T-cell (primary cell): ENCODE results near the gene EIF1AD. TPM values are rescaled to one million over a fixed set of nuclear protein-coding genes. Genes with fewer than 3 reads are reported as not detected.

Source experiments
- ATAC-seq, 4 experiments: fragments of 200-7000 bp in 3 of 4; fragments of 150-1000 bp in 1 of 4; cut with Tn5 transposase; replicated peaks in 1 of 4; 1 replicate in 3 of 4; 2 replicates in 1 of 4; pipeline ENCODE4 v1.10.0; 2021; ENCODE audit warnings: moderate library complexity in 3 of 4, mild to moderate bottlenecking in 2 of 4, moderate number of reproducible peaks in 1 of 4
- CTCF ChIA-PET, 2 donors: fragments of 300-600 bp; sonication (Branson Sonifier 250); formaldehyde crosslinking; loops; one replicate each; lab custom pipeline; 2022; ENCODE audit warnings: antibody characterized with exemption in 2 of 2; lab: Charles Lee
- POLR2A ChIA-PET, 2 donors: fragments of 300-600 bp; sonication (Branson Sonifier 250); formaldehyde crosslinking; loops; one replicate each; lab custom pipeline; 2022; ENCODE audit warnings: antibody characterized with exemption in 2 of 2; lab: Charles Lee
- DNase-seq, 35 experiments: peaks; one replicate each; pipeline versions ENCODE4 v3.0.0 to v3.0.0-alpha.2; 2013 to 2023
- H3K27ac ChIP-seq: one replicate; pipeline ENCODE4 v1.5.1; 2013; ENCODE audit warnings: low read length
- H3K27me3 ChIP-seq, 2 experiments: replicated peaks in 1 of 2; 1 replicate in 1 of 2; 2 replicates in 1 of 2; pipeline versions ENCODE4 v1.6.1 to v1.7.0; 2013; ENCODE audit warnings: low read length in 1 of 2, mixed read lengths in 1 of 2; ENCODE audit not compliant: control insufficient read depth in 2 of 2, insufficient read depth in 2 of 2; ENCODE audit errors: extremely low read depth in 1 of 2
- H3K36me3 ChIP-seq, 2 donors: 1 replicate in 1 of 2; 2 replicates in 1 of 2; pipeline versions ENCODE4 v1.6.1 to v1.7.0; 2013; ENCODE audit warnings: low read length in 1 of 2; ENCODE audit not compliant: control insufficient read depth in 2 of 2, insufficient read depth in 1 of 2; ENCODE audit errors: extremely low read depth in 1 of 2
- H3K4me1 ChIP-seq, 2 experiments: 1 replicate in 1 of 2; 2 replicates in 1 of 2; pipeline versions ENCODE4 v1.6.1 to v1.7.0; 2013; ENCODE audit warnings: low read length in 2 of 2, mixed read lengths in 1 of 2; ENCODE audit not compliant: insufficient read depth in 2 of 2, control insufficient read depth in 1 of 2; ENCODE audit errors: extremely low read depth in 1 of 2
- H3K4me3 ChIP-seq, 2 donors: 1 replicate in 1 of 2; 2 replicates in 1 of 2; pipeline versions ENCODE4 v1.5.1 to v1.7.0; 2013; ENCODE audit warnings: mild to moderate bottlenecking in 2 of 2, low read length in 1 of 2, moderate library complexity in 1 of 2; ENCODE audit not compliant: control insufficient read depth in 1 of 2; ENCODE audit errors: extremely low read depth in 1 of 2
- H3K9me3 ChIP-seq: 2 replicates; pipeline ENCODE4 v1.7.0; 2013
- H3K27ac Mint-ChIP-seq, 2 donors: one replicate each; pipeline ENCODE4 v1.8.0; 2020 to 2021; ENCODE audit warnings: mild to moderate bottlenecking in 2 of 2, mixed read lengths in 2 of 2
- H3K27me3 Mint-ChIP-seq, 2 donors: one replicate each; pipeline ENCODE4 v1.8.0; 2021 to 2022; ENCODE audit warnings: mixed read lengths in 2 of 2
- H3K36me3 Mint-ChIP-seq: one replicate; pipeline ENCODE4 v1.8.0; 2021; ENCODE audit warnings: mixed read lengths
- H3K4me1 Mint-ChIP-seq, 3 donors: one replicate each; pipeline ENCODE4 v1.8.0; 2020 to 2022; ENCODE audit warnings: mixed read lengths in 3 of 3, mild to moderate bottlenecking in 1 of 3
- H3K4me3 Mint-ChIP-seq, 3 donors: one replicate each; pipeline ENCODE4 v1.8.0; 2020 to 2022; ENCODE audit warnings: mild to moderate bottlenecking in 3 of 3, mixed read lengths in 3 of 3, moderate library complexity in 3 of 3
- H3K9me3 Mint-ChIP-seq, 3 donors: one replicate each; pipeline ENCODE4 v1.8.0; 2020 to 2022; ENCODE audit warnings: mixed read lengths in 3 of 3
- WGBS: methylation state at CpG from one replicate; pipeline ENCODE4 v1.1.5; 2013; ENCODE audit warnings: missing lambda C conversion rate; ENCODE audit not compliant: insufficient coverage; 5-methylcytosine and 5-hydroxymethylcytosine counted together
- total RNA-seq, 35 experiments: library from RNA in 6 of 35; stranded (reverse) in 6 of 35; fragments of 120-200 nt in 1 of 35; gene quantifications; one replicate each; pipeline versions ENCODE4 v1.2.1 to v1.2.4 and lab custom pipeline; 2013 to 2026

Gene EIF1AD
- total RNA-seq, 5 donors from 2014 or later (not counting 1 experiment from before 2014, with no cell fraction given) = 50.7 to 114 (median 58.8) TPM

DNA sequence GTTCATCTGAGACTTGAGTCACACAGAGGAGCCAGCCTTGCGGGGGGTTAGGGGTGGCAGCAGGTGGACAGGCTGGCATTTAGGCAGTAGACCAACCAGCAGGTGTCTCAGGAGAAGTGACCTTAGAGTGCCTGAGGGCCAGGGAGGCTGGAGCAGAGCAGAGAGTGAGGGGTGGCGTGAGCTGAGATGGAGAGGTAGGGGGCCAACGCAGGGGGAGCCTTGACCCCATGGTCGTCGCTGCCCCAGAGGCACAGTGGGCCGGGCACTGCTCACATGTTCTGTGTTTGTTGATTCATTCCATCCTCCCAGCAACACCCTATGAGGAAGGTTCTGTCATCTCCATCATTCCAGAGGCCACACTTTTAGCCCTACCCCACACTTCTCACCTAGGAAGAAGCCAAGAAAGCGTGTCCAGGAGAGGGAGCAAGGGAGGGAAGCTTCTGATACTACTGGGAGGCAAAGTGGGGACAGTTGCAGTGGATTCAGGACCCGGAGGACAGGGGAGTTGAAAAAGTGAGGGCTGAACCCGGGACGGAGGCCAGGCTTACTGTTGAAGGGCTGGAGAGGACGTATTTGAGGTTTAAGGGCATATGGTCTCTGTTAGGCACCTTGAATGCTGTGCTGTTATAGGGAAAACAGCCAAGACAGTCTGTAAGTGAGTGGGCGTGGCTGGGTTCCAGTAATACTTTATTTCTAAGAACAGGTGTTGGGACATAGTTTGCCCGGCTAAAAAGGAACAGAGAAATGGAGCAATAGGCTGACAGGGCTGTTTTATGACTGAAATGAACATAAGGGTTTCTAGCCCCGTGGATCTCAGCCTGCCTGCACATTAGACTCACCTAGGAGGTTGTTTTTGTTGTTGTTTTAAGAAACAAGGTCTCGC lies 33.1 kb downstream of the EIF1AD start:
- peaks cover 50% of the 10 kb centered on the region for H3K36me3 Mint-ChIP-seq
- H3K4me1 Mint-ChIP-seq = peaks cover 15 to 20% (median 17%) of the 10 kb centered on the region in 3 donors
- H3K27ac Mint-ChIP-seq = no peak overlapping the region
- Histone ChIP-seq H3K9me3 (no peaks in the 10 kb centered on the region), H3K36me3 (peaks cover 31 to 79% of the 10 kb centered on the region in 2 donors), H3K4me3 (no peak overlapping the region), H3K4me1 (peaks cover 0 to 4% of the 10 kb centered on the region in 2 experiments), H3K27ac (no peak overlapping the region), H3K27me3 (no peaks in the 10 kb centered on the region)
- H3K9me3 Mint-ChIP-seq = no peaks in the 10 kb centered on the region
- 93% methylated on average over 10 of the region's 15 CpGs for WGBS
- ChIA-PET CTCF (no interaction called here), POLR2A (interaction anchor here in 1 of 2 donors (0.7 kb wide), 1 partner anchor 623 kb away, joined by 3 read pairs; no protein-coding TSS in a partner anchor)
- H3K27me3 Mint-ChIP-seq = no peaks in the 10 kb centered on the region
- DNase-seq (no peak), ATAC-seq (no peak)
- no peak overlapping the region for H3K4me3 Mint-ChIP-seq

DNA sequence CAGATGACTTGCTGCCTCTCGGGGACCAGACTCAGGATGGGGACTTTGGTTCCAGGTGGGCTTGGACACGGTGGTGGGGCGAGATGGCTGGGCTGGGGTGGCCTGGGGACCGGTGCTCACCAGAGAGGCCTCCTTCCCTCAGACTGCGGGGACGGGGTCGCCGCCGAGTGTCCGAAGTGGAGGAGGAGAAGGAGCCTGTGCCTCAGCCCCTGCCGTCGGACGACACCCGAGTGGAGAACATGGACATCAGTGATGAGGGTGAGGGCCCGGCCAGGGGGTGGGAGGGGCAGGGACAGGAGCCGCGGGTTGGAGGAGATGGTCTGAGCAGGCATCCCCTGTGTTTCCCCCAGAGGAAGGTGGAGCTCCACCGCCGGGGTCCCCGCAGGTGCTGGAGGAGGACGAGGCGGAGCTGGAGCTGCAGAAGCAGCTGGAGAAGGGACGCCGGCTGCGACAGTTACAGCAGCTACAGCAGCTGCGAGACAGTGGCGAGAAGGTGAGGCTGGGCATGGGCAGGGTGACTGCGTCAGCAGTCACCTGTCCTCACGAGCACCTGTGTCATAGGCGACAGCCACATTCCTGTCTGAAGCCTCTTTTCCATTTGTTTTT lies 34.5 kb downstream of the EIF1AD start:
- peaks cover 28 to 34% (median 31%) of the 10 kb centered on the region in 3 donors for H3K4me1 Mint-ChIP-seq
- H3K27me3 Mint-ChIP-seq = no peaks in the 10 kb centered on the region
- Histone ChIP-seq H3K9me3 (no peaks in the 10 kb centered on the region), H3K27me3 (no peaks in the 10 kb centered on the region), H3K36me3 (peaks cover 31 to 79% of the 10 kb centered on the region in 2 donors), H3K4me1 (peaks cover 9 to 18% of the 10 kb centered on the region in 2 experiments), H3K4me3 (no peak overlapping the region), H3K27ac (no peak overlapping the region)
- 97% methylated on average over 24 of the region's 30 CpGs for WGBS
- POLR2A ChIA-PET = interaction anchor here in 1 of 2 donors (0.6 kb wide), 1 partner anchor 52 kb away, joined by 4 read pairs; no protein-coding TSS in a partner anchor
- H3K4me3 Mint-ChIP-seq = no peak overlapping the region
- no peaks in the 10 kb centered on the region for H3K9me3 Mint-ChIP-seq
- CTCF ChIA-PET = interaction anchor here in 1 of 2 donors (1.6 kb wide), 1 partner anchor 81 kb away, joined by 7 read pairs; no protein-coding TSS in a partner anchor
- DNase-seq (no peak), ATAC-seq (no peak)
- peaks cover 42% of the 10 kb centered on the region for H3K36me3 Mint-ChIP-seq
- no peak overlapping the region for H3K27ac Mint-ChIP-seq

DNA sequence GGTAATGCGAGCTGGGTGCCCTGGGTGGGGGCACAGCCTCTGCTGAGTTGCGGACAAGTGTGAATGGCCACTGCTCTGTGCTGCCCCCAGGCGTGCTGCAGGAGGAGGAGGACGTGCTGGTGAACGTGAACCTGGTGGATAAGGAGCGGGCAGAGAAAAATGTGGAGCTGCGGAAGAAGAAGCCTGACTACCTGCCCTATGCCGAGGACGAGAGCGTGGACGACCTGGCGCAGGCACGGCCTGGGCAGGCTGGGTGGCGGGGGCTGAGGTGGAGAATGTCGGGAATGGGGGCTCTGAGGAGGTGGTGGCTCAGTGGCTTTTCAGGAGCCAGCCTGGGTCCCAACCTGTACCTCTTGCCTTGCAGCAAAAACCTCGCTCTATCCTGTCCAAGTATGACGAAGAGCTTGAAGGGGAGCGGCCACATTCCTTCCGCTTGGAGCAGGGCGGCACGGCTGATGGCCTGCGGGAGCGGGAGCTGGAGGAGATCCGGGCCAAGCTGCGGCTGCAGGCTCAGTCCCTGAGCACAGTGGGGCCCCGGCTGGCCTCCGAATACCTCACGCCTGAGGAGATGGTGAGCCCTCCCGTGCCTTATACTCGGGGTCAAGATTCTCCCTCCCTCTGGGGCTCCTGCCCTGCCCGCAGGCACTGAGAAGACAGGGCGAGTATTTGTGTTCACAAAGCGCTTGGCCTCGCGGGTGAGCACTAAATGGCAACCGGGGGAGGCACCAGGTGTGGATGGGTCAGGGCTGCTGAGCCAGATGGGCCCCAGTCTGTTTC lies 35.8 kb downstream of the EIF1AD start:
- ChIA-PET CTCF (interaction anchor here in 1 of 2 donors (1.6 kb wide), 1 partner anchor 80 kb away, joined by 7 read pairs; no protein-coding TSS in a partner anchor), POLR2A (interaction anchor here in 1 of 2 donors (0.7 kb wide), 1 partner anchor 40 kb away, joined by 3 read pairs; no protein-coding TSS in a partner anchor)
- no peak overlapping the region for H3K4me3 Mint-ChIP-seq
- WGBS = 96% methylated on average over 36 of the region's 36 CpGs
- no peaks in the 10 kb centered on the region for H3K27me3 Mint-ChIP-seq
- ATAC-seq (no peak), DNase-seq (no peak)
- Histone ChIP-seq H3K36me3 (peaks cover 31 to 72% of the 10 kb centered on the region in 2 donors), H3K27me3 (no peaks in the 10 kb centered on the region), H3K27ac (no peak overlapping the region), H3K9me3 (no peaks in the 10 kb centered on the region), H3K4me3 (no peak overlapping the region), H3K4me1 (peaks cover 13 to 24% of the 10 kb centered on the region in 2 experiments)
- H3K36me3 Mint-ChIP-seq = peaks cover 42% of the 10 kb centered on the region
- H3K27ac Mint-ChIP-seq = no peak overlapping the region
- peaks cover 36 to 43% (median 41%) of the 10 kb centered on the region in 3 donors for H3K4me1 Mint-ChIP-seq
- H3K9me3 Mint-ChIP-seq = no peaks in the 10 kb centered on the region

DNA sequence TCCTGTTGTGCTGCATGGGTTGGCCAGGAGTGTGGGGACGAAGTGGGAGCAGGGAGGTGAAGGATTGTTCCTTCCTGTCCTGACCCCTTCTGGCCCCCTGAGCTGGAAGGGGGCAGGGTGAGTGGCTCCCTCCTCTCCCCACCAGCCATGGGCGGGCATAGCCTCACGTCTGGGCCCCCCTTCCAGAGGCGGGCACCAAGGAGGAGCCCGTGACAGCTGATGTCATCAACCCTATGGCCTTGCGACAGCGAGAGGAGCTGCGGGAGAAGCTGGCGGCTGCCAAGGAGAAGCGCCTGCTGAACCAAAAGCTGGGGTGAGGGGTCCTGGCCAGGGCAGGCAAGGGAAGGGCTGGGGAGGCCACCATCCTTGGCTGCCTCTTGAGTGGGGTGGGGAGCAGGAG lies 37.1 kb downstream of the EIF1AD start:
- H3K27ac ChIP-seq = no peak overlapping the region
- peaks cover 13 to 30% of the 10 kb centered on the region in 2 experiments for H3K4me1 ChIP-seq
- H3K9me3 ChIP-seq = no peaks in the 10 kb centered on the region
- peaks cover 25 to 65% of the 10 kb centered on the region in 2 donors for H3K36me3 ChIP-seq
- H3K4me1 Mint-ChIP-seq = peaks cover 34 to 44% (median 38%) of the 10 kb centered on the region in 3 donors
- DNase-seq (no peak), ATAC-seq (no peak)
- no peaks in the 10 kb centered on the region for H3K9me3 Mint-ChIP-seq
- no peak overlapping the region for H3K27ac Mint-ChIP-seq
- H3K27me3 ChIP-seq = no peaks in the 10 kb centered on the region
- no peaks in the 10 kb centered on the region for H3K27me3 Mint-ChIP-seq
- ChIA-PET CTCF (interaction anchor here in 1 of 2 donors (0.6 to 0.9 kb wide), 2 partner anchors 24 to 116 kb away, joined by 3 to 5 read pairs; no protein-coding TSS in a partner anchor), POLR2A (interaction anchor here in 1 of 2 donors (0.6 kb wide), 1 partner anchor 14 kb away, joined by 4 read pairs; no protein-coding TSS in a partner anchor)
- WGBS = 95% methylated on average over 6 of the region's 10 CpGs
- H3K4me3 ChIP-seq = no peak overlapping the region
- H3K36me3 Mint-ChIP-seq = peaks cover 36% of the 10 kb centered on the region
- H3K4me3 Mint-ChIP-seq = no peak overlapping the region

DNA sequence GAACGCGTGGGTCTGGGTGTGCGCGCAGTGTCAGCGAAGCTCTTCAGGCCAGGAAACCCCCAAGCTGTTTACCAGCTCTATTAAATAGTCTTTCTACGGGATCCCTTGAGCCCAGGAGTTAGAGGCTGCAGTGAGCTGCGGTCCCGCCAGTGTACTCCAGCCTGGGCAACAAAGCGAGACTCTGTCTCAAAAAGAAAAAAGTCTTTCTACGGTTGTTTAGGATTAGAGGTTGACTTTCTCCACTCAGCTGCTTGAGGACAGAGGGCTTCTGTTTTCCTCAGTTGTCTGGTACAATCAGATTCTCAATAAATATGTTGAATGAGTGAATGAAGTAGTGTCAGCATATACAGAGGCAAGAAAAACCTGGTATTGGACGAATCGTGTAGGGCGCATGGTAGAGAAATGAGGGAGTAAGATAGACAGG lies 39.8 kb downstream of the EIF1AD start:
- WGBS = 8% methylated on average over 12 of the region's 13 CpGs
- no peaks in the 10 kb centered on the region for H3K9me3 Mint-ChIP-seq
- H3K27ac Mint-ChIP-seq = peak overlapping the region; percentile 36 to 92
- ChIA-PET CTCF (interaction anchor here in 1 of 2 donors (0.5 to 1.8 kb wide), 4 partner anchors 74 to 193 kb away, joined by 4 to 7 read pairs (median 5); partner anchors contain the start of gene FIBP), POLR2A (interaction anchor here (0.6 to 1.0 kb wide), 3 partner anchors 12 to 91 kb away, joined by 3 to 4 read pairs (median 4); partner anchors contain the start of gene CCDC85B (in 1 of the 2))
- H3K36me3 Mint-ChIP-seq = peaks cover 23% of the 10 kb centered on the region
- peak overlapping the region; percentile 95 to 99 (median 96) for H3K4me3 Mint-ChIP-seq
- no peaks in the 10 kb centered on the region for H3K9me3 ChIP-seq
- H3K27me3 ChIP-seq = no peaks in the 10 kb centered on the region
- DNase-seq (peak in 11 of 35 experiments; percentile 35 to 74 (median 44)), ATAC-seq (peak in 1 of 4 experiments; percentile 1)
- peak overlapping the region; percentile 38 to 76 for H3K4me3 ChIP-seq
- H3K36me3 ChIP-seq = peaks cover 15 to 37% of the 10 kb centered on the region in 2 donors
- H3K27me3 Mint-ChIP-seq = no peaks in the 10 kb centered on the region
- peaks cover 17 to 42% of the 10 kb centered on the region in 2 experiments for H3K4me1 ChIP-seq
- peak overlapping the region; percentile 60 for H3K27ac ChIP-seq
- H3K4me1 Mint-ChIP-seq = peaks cover 39 to 51% (median 48%) of the 10 kb centered on the region in 3 donors
